GM11168 (cell line): ENCODE measurements around the gene DAPK1.

Experiments used
- in situ Hi-C: fragments of 300-500 bp; cut with MboI; formaldehyde crosslinking; loops from one replicate; pipeline ENCODE4 v1.12.0; 2022; ENCODE audit warnings: low sequenced_read_pairs; ENCODE audit not compliant: unreplicated experiment

Gene DAPK1

DNA sequence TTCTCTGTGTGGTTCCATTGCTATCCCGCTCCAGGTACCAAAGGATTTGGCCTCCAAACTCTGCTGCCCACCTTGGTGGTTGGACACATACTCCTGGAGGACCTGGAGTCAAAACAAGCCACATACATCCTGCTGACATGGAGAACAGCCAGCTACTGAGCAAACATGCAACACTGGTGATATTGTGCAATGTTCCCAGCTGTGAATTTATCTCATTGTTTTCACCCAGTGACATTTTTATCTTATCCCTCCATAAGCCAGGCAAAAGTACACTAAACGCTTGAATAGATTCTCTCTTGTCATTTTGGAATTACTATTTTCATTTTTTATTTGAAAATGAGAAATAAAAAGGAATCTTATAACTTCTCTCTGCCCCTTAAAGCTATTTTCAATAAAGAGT, 217.2 kb downstream of the DAPK1 start:
- in situ Hi-C loops = no loop called here

DNA sequence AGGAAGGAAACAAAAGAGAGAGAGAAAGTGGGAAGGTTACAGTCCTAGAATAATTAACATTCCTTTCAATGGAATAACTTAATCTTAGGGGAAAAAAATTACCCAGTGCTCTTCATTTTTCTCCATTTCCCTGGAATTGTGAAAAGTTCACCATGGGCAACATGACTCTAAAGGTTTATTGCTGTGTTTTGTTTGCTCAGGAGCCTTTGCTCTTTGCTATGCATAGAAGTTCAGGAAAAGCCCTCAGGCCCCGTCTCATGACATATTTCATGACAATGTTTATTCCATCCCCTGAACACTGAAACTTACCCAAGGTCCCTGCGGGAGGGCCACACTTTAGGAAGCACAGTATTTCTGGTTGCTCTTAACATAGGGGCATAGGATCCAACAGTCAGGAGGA, 218.5 kb downstream of the DAPK1 start:
- in situ Hi-C loops = no loop called here

DNA sequence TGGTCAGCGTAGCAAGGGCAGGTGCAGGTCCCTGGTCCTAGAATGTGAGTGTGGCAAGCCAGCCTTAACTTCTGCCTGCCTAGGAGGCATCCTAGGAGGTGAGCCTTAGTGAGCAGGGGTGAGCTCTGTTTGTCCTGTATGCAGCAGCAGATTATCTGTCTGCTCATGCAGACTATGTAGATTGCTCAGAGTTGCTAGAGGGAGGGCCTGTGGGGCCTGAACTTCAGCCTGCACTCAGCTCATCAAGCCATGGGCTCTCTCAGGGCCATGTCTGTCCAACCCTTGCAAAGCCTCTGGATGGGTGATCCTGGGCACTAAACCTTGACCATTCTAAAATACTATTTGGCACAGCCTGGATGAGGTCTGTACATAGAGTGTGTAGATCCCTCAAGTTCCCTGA, 219.8 kb downstream of the DAPK1 start:
- in situ Hi-C loops = no loop called here

DNA sequence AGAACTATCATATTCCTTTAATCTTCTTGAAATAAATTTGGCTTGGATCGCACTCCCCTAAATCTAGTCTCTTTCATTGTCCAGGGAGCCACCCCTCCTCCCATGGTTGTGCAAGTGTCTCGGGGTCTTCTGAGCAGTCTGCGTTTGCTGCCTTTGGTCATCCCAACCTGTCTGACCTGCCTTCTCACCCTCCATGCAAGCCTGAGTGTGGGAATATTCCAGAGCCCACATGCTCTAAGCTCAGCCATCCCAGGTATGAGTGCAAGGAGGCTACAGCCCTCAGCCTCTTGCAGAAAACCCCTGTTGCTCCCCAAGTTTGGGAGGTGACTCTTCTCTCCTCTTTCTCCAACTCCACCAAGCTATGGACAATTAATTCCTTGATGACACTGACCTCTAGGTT, 220.6 kb downstream of the DAPK1 start:
- in situ Hi-C loops = no loop called here

DNA sequence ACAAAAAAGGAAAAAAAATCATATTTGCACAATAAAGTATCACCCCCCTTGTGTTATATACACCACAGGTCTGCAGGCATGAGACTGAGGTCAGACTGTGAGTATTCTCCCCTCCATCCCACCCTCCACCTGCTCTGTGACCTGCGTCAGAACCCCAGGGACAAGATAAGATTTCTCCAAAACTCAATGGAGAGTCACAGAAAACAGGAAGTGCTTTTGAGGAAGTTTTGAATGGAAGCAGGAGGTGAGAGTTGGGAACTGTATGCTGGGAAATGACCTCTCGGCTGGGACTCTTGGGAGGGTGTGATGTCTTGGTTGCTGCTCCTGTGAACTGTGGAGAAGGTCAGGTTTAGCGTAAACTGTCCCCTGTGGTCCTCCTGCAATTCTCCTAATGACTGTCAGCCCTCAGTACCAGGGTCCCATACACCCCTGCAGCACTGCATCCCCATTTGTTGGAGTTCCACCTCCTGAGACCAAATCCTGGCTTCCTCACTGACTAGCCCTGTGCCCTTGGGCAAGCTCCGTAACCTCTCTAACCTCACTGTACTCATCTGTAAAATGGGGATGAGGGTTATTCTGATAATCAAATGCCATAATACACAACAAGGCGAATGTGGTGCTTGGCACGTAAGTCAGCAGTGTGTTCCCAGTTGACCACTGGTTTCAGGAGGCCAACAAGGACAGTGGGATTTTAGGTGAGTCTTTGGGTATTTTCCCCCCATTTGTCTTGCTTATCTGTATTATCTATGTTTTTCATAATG, 221.4 kb downstream of the DAPK1 start:
- in situ Hi-C loops = no loop called here

DNA sequence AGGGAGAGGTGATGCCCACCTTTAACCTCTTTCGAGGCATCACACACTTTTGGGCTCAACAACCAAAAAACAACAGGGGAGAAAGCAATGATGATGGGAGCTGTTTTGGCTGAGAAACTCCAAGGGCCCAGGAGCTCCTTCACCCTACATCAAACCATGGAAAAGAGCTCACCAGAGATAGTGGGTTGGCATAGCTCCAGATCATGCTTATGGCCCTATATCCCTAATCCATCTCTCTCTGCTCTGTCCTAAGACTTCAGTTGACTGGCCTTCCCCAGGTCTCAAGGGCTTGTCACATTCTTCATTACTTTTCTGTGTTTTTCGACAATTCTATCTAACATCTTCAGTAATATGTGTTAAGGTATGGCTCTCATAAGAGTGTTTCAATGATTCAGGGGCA, 222.5 kb downstream of the DAPK1 start:
- in situ Hi-C loops = no loop called here

DNA sequence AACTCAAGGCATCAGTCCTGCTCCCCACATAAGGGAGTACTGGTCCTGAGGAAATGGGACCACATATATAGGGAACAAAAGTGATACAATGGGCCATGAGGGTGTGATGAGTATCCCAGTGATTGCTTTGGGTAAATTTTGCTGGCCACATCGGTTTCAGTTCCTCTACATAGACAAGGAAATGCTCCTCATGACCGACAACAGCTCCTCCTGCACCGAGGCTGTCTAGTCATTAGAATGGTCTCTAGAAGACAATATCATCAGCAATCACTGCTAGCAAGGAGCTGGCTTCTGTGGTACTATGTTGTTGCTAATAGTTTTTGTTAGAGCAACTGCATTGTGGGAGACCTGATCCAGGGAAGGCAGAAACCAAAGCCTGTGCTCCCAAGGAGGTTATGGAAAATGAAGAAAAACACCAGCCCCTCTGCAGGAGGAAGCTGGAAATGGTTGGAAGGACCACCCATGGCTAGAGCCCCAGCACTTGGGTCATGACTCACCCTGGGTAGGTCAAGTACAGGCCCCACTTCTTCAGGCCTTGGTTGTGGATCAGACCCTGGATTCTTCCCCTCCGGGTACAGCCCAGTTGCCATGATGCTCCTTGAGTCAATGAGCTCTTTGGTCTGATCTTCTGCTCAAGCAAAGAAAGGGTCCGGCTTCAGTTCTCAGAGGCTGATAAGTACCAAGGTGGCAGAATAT, 224.9 kb downstream of the DAPK1 start:
- in situ Hi-C loops = no loop called here

DNA sequence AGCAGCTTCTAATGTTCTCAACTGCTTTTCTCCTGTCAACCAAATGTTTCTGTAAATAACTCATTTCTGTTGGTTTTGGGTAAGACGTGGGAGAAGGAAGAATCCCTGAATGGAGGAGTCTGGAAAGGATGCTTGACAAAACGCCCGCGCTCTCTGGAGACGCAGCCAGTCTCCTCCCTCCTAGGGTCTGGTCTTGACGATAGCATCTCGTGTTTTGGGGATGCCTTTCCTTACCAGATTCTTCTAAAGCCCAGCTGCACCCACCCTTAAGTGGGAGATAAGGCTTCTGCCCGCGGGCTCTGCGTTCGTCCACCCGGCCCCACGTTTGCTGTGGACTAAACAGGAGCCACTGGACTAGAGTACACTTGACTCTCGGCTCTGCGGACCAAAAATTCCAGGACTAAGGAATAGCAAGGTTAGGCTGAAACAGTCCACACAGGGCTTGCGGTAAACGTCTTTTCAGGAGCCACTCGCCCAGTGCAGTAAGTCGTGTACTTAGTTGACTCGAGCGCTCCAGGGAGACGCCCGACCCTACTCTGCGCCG, 227.8 kb downstream of the DAPK1 start:
- in situ Hi-C loops = no loop called here

DNA sequence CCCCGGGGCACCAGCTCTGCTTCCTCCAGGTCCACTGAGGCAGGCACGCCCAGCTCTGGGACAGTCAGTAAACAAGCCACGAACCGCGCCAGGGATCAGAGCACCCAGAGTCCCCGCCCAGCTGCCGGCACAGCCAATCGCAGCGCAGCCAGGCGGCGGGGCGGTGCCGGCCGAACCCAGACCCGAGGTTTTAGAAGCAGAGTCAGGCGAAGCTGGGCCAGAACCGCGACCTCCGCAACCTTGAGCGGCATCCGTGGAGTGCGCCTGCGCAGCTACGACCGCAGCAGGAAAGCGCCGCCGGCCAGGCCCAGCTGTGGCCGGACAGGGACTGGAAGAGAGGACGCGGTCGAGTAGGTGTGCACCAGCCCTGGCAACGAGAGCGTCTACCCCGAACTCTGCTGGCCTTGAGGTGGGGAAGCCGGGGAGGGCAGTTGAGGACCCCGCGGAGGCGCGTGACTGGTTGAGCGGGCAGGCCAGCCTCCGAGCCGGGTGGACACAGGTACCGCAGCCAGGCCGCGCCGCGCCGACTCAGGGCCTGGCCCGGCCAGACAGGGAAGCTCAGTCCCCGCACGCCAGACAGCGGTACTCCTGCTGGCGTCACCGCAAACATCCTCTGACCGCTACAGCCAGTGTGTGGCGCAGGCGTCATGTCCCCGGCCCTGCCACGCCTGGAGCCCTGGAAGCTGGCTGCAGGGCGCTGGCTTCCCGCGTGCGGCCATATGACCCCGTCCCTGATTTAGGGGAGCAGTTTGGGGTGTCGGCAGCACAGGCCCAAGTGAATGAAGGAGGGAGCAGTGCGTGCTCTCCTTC, 228.4 kb downstream of the DAPK1 start, which contains the start of gene CTSL:
Gene CTSL (plus strand): TSS at position 220 of the 810 bp plus-strand sequence. CDS start 1,485 bp downstream, outside the sequence.
- in situ Hi-C loops = no loop called here

DNA sequence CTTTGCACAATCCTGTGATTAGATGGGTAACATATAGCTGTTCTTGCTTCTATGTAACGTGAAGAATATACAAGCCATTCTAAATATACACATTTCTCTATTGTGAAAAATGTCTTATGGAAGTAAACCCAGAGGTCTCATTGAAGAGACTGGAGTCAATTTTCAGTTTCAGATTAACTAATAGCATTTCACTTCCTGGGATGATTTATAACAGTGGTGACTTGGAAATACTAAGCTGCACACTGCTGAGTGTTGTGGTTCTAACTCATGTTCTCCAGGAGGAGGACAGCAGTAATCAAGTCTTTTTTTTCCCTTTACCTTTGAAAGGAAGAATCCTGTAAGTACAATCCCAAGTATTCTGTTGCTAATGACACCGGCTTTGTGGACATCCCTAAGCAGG, 231.6 kb downstream of the DAPK1 start:
- in situ Hi-C loops = no loop called here

DNA sequence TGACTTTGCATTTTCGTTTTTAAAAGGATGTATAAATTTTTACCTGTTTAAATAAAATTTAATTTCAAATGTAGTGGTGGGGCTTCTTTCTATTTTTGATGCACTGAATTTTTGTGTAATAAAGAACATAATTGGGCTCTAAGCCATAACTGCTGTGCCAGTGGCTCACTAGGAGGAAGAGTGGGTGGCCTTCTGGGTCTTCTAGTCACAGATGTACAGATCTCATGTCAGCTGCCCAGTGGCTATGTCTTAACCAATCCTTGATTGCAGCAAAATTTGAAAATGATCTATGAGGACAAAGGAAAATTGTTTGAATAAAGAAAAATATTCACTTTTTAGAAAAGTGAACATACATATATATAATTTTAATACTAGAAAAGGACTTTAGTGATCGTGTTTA, 233.7 kb downstream of the DAPK1 start:
- in situ Hi-C loops = no loop called here

DNA sequence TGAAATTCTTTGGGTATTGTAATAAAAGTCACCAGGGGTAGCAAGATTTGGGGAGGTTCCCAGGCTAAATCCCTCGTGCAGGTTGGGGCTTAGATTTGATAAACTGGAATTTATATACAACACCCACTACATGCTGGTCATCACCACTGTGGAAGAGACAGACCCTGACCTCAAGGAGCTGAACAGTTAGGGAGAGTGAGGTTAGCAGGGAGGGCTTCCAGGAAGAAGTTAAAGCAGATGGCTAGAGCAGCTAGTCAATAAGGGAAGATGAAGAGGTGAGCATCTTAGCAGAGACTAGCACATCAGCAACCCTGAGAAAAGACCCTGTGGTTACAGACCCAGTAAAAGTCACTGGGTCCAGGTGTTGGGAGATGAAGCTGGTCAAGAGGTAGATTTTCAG, 234.7 kb downstream of the DAPK1 start:
- in situ Hi-C loops = no loop called here

DNA sequence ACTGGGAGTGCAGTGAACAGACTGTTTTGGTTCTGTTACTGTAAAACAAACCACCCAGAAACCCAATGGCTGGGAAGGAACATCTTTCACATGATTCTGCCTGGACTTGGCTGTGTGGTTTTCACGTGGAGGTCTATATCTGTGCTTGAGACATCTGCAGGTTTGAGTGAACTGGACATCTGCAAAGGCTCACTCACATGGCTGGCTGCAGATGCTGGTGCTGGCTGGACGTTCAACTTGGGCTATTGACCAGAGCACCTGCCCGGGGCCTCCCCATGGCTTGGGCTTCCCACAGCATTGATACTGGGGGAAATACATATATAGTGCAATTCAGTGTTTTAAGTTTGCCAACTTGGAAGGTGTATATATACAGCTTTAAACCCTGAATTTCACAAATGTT, 235.1 kb downstream of the DAPK1 start:
- in situ Hi-C loops = no loop called here

DNA sequence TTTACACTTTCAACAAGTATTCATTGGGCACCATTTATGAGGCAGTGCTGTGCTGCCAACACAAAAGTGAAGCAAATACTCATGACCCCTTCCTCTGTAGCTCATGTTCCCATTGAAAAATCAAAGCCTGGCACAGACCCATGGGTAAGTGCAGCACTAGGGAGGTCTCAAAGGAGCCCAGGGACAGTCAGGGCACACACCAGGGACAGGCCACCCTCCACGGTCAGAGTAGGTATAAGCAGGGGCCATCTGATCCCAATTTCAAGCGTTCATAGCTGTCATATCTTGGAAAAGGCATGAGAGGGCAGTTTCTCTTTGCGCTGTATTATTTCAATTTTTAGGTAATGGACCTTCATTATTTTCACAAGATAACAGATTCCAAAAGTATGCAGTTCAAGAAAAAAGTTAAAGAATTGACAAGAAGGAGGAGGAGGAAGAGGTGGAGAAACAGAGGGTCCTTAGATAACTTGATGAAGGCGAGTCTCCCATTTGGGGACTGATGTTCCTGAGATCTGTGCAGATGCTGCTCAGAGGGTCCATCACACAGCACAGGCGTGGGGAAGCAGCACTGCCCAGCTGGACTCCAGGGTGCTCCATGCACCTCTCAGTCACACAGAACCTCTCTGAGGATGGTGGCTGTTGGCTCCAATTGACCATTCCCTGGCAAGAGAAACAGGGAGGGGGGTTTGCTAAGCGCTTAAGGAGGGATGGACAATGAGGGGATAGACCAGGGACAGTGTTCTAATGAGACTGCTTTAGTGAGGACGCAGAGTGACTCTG, 235.8 kb downstream of the DAPK1 start:
- in situ Hi-C loops = no loop called here

DNA sequence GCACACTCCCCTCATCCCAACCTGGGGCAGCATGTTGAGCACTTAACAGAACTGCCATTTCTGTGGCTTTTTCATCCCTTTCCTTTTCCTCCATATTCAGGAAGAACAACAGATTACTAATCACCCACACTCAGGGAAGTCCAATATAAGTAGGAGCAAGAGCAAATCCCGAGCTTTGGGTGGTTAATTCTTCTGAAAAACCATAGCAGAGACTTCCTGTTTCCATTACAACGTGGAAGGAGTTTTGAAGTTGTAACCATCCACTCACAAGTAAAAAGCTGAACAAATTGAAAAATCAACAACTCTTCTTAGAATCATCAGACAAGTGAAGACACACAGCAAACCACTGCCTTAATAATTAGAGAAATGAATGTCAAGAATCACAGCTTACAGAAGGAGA, 236.4 kb downstream of the DAPK1 start:
- in situ Hi-C loops = no loop called here

DNA sequence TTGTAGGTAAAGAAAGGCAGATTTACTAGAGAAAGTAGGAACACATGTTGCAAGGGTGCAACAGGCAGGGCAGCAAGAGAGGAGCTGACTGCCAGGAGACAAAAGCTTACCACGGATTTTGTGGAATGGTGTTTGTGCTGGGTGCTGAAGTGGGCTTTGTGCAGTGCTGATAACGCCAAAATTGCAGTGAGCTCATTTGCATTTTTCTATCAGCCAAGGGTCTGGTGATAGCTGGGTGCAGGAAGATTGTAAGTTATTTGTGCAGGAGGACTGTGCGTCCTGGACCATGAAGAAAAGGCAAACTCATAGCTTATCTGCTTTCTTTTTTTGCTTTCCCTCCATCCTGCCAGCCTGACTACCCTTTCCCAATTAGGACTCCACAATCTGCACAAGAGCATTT, 241.9 kb downstream of the DAPK1 start:
- in situ Hi-C loops = no loop called here

DNA sequence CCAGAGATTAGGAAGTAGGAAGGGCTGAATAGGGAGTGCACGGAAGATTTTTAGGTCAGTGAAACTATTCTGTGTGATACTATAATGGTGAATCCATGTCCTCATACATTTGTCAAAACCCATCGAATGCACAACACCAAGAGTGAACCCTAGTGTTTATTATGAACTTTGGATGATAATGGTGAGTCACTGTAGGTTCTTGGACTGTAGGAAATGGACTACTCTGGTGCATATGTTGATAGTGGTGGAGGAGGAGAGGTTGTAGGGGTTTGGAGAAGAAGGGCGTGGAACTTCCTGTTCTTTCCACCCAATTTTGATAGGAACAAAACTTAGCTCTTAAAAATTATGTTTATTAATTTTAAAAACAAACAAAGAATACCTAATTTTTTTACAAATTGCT, 242.5 kb downstream of the DAPK1 start:
- in situ Hi-C loops = no loop called here

DNA sequence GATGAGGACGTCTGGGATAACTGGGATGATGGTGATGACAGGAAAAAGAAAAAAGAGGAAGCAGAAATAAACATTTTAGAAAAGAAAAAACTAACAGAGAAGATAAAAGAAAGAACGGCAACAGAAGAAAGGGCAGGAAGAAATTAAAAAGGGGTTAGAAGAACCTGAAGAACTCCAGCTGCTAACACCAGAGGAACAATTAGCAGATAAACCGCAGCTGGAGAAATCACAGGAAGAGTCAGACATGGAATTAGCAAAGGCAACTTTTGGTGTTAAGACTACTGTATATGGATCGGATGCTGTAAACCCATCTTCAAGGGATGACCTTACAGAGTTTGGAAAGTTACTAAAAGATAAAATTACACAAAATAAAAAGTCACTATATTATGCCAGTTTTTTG, 243.7 kb downstream of the DAPK1 start:
- in situ Hi-C loops = no loop called here

DNA sequence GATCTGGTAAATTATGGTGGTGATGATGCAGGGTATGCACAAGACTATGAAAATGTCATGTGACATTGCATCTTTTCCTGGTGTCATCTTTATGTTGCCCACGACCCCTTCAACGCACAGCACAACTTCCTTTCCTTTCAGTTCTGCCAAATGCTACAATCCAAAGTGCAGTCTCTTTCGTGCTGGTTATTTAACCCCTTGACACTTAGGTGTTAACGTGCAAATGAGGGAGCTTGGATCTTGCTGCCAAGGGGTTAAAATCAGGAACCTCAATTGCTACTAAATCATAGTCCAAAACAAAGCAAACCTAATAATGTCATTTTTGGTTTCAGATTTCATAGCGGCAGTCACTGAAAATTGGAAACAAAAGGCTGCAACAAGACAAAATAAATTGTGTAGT, 244.2 kb downstream of the DAPK1 start:
- in situ Hi-C loops = no loop called here

DNA sequence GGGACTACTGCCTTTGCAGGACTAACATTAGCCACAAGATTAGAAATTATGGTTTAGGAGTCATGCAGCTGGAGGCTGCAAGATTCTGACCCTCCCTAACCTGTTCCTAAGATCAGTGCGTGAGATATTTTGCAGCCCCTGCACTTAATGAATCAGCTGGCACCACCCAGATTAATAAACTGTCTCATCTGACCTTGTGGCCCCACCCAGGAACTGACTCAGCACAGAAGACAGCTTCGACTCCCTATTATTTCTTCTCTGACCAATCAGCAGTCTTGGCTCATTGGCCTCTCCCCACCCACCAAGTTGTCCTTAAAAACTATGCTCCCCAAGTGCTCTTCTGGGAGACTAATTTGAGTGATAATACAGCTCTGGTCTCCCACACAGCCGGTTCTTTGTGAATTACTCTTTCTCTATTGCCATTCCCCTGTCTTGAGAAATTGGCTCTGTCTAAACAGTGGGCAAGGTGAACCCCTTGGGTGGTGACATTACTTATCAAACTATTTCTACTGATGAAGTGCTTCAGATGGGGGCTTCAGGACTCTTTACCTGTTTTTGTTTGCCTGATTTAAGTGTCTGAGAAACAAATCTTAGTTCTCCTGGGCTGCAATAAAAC, 245.3 kb downstream of the DAPK1 start:
- in situ Hi-C loops = no loop called here
